HL-60 (cell line): ENCODE data around the gene MDM2.

Experiments used
- CTCF ChIP-seq: IDR thresholded peaks from one replicate; pipeline ENCODE4 v1.5.1; 2011; ENCODE audit warnings: low read length, control low read depth, inconsistent platforms; ENCODE audit not compliant: insufficient read depth
- GABPA ChIP-seq: IDR thresholded peaks from 2 replicates; pipeline ENCODE4 v1.6.1; 2012; ENCODE audit warnings: low read depth
- POLR2AphosphoS5 ChIP-seq: IDR thresholded peaks from 2 replicates; pipeline ENCODE4 v1.6.1; 2012; ENCODE audit warnings: low read depth
- REST ChIP-seq: IDR thresholded peaks from 2 replicates; pipeline ENCODE4 v1.6.1; 2012; ENCODE audit warnings: low read depth; ENCODE audit not compliant: insufficient replicate concordance
- SPI1 ChIP-seq: IDR thresholded peaks from 2 replicates; pipeline ENCODE4 v1.6.1; 2012; ENCODE audit warnings: low read depth, mild to moderate bottlenecking, borderline replicate concordance

- TF ChIP-seq REST (no peak), CTCF (no peak), GABPA (no peak), POLR2AphosphoS5 (no peak), SPI1 (no peak)
These were observed 77.4 kb downstream of the MDM2 start for GRCh38 chr12:68885381-68885780.
